ENCODE data around the gene DDR2. TPM values are rescaled to one million over a fixed set of nuclear protein-coding genes. Genes with fewer than 3 reads are reported as not detected.
A peak's percentile ranks its signal among the peaks of the same experiment; 100 is the strongest.

The DDR2 gene
- total and polyA plus RNA-seq, 4 donors: 2.3 to 55.7 (median 17.6) TPM

- Histone ChIP-seq H3K4me3 (no peak overlapping the region), H3K27ac (ENCODE audit: low read depth in 1 of 2, low read length in 1 of 2) (peak overlapping the region in 1 of 2 donors; percentile 6), H3K27me3 (ENCODE audit: control insufficient read depth in 3 of 3, insufficient read depth in 3 of 3, low read length in 2 of 3) (no peaks in the 10 kb centered on the region), H3K36me3 (ENCODE audit: control insufficient read depth in 4 of 4, insufficient read depth in 4 of 4, low read length in 4 of 4) (no peaks in the 10 kb centered on the region), H3K4me1 (ENCODE audit: control insufficient read depth in 5 of 5, insufficient read depth in 5 of 5, low read length in 5 of 5) (peaks cover 0 to 49% (median 6%) of the 10 kb centered on the region in 5 donors), H3K9ac (ENCODE audit: insufficient read depth in 1 of 2, low read length in 2 of 2) (no peak overlapping the region), H3K9me3 (ENCODE audit: control insufficient read depth in 4 of 4, insufficient read depth in 3 of 4, low read length in 3 of 4) (no peaks in the 10 kb centered on the region)
- no peak for ATAC-seq (ENCODE audit: insufficient read depth, low FRiP score)
- WGBS, 2 donors: 97 to 99% methylated on average over 3 of the region's 3 CpGs
- DNase-seq: no peak
- no peak for TF ChIP-seq CTCF (IDR thresholded peaks at IDR 0.05; ENCODE audit: control extremely low read depth, extremely low read depth)
Measured at GRCh38 chr1:162629077-162629627, 3.1 kb upstream of the DDR2 start.

GRCh38 chr1:162629651-162630050, 2.6 kb upstream of the DDR2 start:
- Histone ChIP-seq H3K4me1 (ENCODE audit: control insufficient read depth in 5 of 5, insufficient read depth in 5 of 5, low read length in 5 of 5) (peaks cover 0 to 54% (median 9%) of the 10 kb centered on the region in 5 donors), H3K27me3 (ENCODE audit: control insufficient read depth in 3 of 3, insufficient read depth in 3 of 3, low read length in 2 of 3) (no peaks in the 10 kb centered on the region), H3K27ac (ENCODE audit: low read depth in 1 of 2, low read length in 1 of 2) (no peak overlapping the region), H3K4me3 (no peak overlapping the region), H3K9me3 (ENCODE audit: control insufficient read depth in 4 of 4, insufficient read depth in 3 of 4, low read length in 3 of 4) (no peaks in the 10 kb centered on the region), H3K9ac (ENCODE audit: insufficient read depth in 1 of 2, low read length in 2 of 2) (no peak overlapping the region), H3K36me3 (ENCODE audit: control insufficient read depth in 4 of 4, insufficient read depth in 4 of 4, low read length in 4 of 4) (no peaks in the 10 kb centered on the region)
- no peak for TF ChIP-seq CTCF (IDR thresholded peaks at IDR 0.05; ENCODE audit: control extremely low read depth, extremely low read depth)
- DNase-seq: no peak
- 82 to 87% methylated on average over 2 of the region's 2 CpGs for WGBS, 2 donors
- no peak for ATAC-seq (ENCODE audit: insufficient read depth, low FRiP score)

- peak overlapping the region; percentile 50 to 89 for H3K27ac ChIP-seq (ENCODE audit: low read depth in 1 of 2, low read length in 1 of 2)
- no peaks in the 10 kb centered on the region for H3K9me3 ChIP-seq (ENCODE audit: control insufficient read depth in 4 of 4, insufficient read depth in 3 of 4, low read length in 3 of 4)
- H3K36me3 ChIP-seq (ENCODE audit: control insufficient read depth in 4 of 4, insufficient read depth in 4 of 4, low read length in 4 of 4): no peaks in the 10 kb centered on the region
- no peak for TF ChIP-seq CTCF (IDR thresholded peaks at IDR 0.05; ENCODE audit: control extremely low read depth, extremely low read depth)
- peak overlapping the region in 1 of 2 donors; percentile 89 for H3K9ac ChIP-seq (ENCODE audit: insufficient read depth in 1 of 2, low read length in 2 of 2)
- H3K4me3 ChIP-seq: no peak overlapping the region
- H3K27me3 ChIP-seq (ENCODE audit: control insufficient read depth in 3 of 3, insufficient read depth in 3 of 3, low read length in 2 of 3): no peaks in the 10 kb centered on the region
- DNase-seq (peak; percentile 82 to 88 (median 88)), ATAC-seq (ENCODE audit: insufficient read depth, low FRiP score) (peak; percentile 35)
- WGBS, 2 donors: 62 to 68% methylated on average over 10 of the region's 10 CpGs
- H3K4me1 ChIP-seq (ENCODE audit: control insufficient read depth in 5 of 5, insufficient read depth in 5 of 5, low read length in 5 of 5): peaks cover 0 to 57% (median 19%) of the 10 kb centered on the region in 5 donors
Measured at GRCh38 chr1:162631546-162632191, 595 bp upstream of the DDR2 start.
